GM12878 (cell line): ENCODE results near the gene AK4. TPM values are rescaled to one million over a fixed set of nuclear protein-coding genes. Genes with fewer than 3 reads are reported as not detected.

Source experiments
- ATF7 ChIP-seq: fragments of 450-650 bp; IDR thresholded peaks from 2 replicates; pipeline ENCODE4 v1.6.1; 2016; ENCODE audit warnings: low read depth, mild to moderate bottlenecking
- EZH2 ChIP-seq: IDR thresholded peaks from 2 replicates; pipeline ENCODE4 v1.6.1; 2012; ENCODE audit warnings: low read depth, mild to moderate bottlenecking, control low read depth, inconsistent platforms, low read length, borderline replicate concordance; ENCODE audit not compliant: control insufficient read depth
- FOS ChIP-seq: IDR thresholded peaks from 3 replicates; pipeline ENCODE4 v1.6.1; 2011; ENCODE audit warnings: borderline replicate concordance; ENCODE audit not compliant: insufficient read length; ENCODE audit errors: extremely low read depth
- HCFC1 ChIP-seq: fragments of 150-350 bp; IDR thresholded peaks from 2 replicates; pipeline ENCODE4 v1.6.1; 2014; ENCODE audit warnings: low read length
- HDAC6 ChIP-seq: fragments of 200-600 bp; sonication (generic); IDR thresholded peaks from one replicate; pipeline ENCODE4 v1.8.0; 2017; ENCODE audit warnings: antibody characterized with exemption; ENCODE audit not compliant: unreplicated experiment
- HSF1 ChIP-seq: fragments of 150-350 bp; IDR thresholded peaks from 2 replicates; pipeline ENCODE4 v1.6.1; 2014; ENCODE audit warnings: mild to moderate bottlenecking, low read depth, low read length
- IKZF2 ChIP-seq, 2 experiments: fragments of 450-650 bp; IDR thresholded peaks; 2 replicates each; pipeline ENCODE4 v1.6.1; 2017; ENCODE audit warnings: mild to moderate bottlenecking in 2 of 2, moderate library complexity in 2 of 2
- LARP7 ChIP-seq: fragments of 450-650 bp; IDR thresholded peaks from 2 replicates; pipeline ENCODE4 v1.6.1; 2017; ENCODE audit warnings: mild to moderate bottlenecking
- MAX ChIP-seq: IDR thresholded peaks from 2 replicates; pipeline ENCODE4 v1.6.1; 2012; ENCODE audit warnings: low read depth, low read length, improper control_type of control experiment
- MXI1 ChIP-seq: fragments of 150-350 bp; IDR thresholded peaks from 2 replicates; pipeline ENCODE4 v1.6.1; 2011; ENCODE audit warnings: low read depth, mild to moderate bottlenecking, inconsistent platforms, low read length, improper control_type of control experiment
- MYC ChIP-seq: IDR thresholded peaks from 2 replicates; pipeline ENCODE4 v1.6.1; 2011; ENCODE audit warnings: mild to moderate bottlenecking, low read length, moderate library complexity, inconsistent platforms; ENCODE audit not compliant: insufficient read depth, insufficient replicate concordance, insufficient read length, severe bottlenecking
- RELB ChIP-seq: fragments of 450-650 bp; IDR thresholded peaks from 2 replicates; pipeline ENCODE4 v1.6.1; 2017; ENCODE audit warnings: low read depth, mild to moderate bottlenecking, moderate library complexity
- STAT1 ChIP-seq: fragments of 450-650 bp; conservative IDR thresholded peaks from 2 replicates; pipeline ENCODE4 v1.6.1; 2014; ENCODE audit warnings: antibody characterized with exemption, mild to moderate bottlenecking
- USF2 ChIP-seq: IDR thresholded peaks from 2 replicates; pipeline ENCODE4 v1.6.1; 2011; ENCODE audit warnings: low read depth, low read length, improper control_type of control experiment, borderline replicate concordance
- WRNIP1 ChIP-seq: IDR thresholded peaks from 2 replicates; pipeline ENCODE4 v1.6.1; 2011; ENCODE audit warnings: low read depth, low read length, improper control_type of control experiment, borderline replicate concordance
- ZNF687 ChIP-seq: fragments of 450-650 bp; IDR thresholded peaks from 2 replicates; pipeline ENCODE4 v1.6.1; 2017; ENCODE audit warnings: mild to moderate bottlenecking, moderate library complexity
- polyA plus RNA-seq, 11 experiments: library from polyadenylated mRNA; depleted of rRNA in 4 of 11; unstranded in 6 of 11; stranded (reverse) in 5 of 11; fragments of >200 nt; fragmentation: Nextera tagmentation in 4 of 11; fragmentation: Illumina TruSeq in 1 of 11; extraction: Ambion mirVana in 4 of 11; extraction: Trizol in 1 of 11; gene quantifications; 1 replicate in 1 of 11; 2 replicates in 10 of 11; pipeline versions ENCODE4 v1.2.1 to v1.2.3, GENCODE V29; 2011 to 2016; ENCODE audit warnings: inconsistent platforms in 2 of 11, missing spikeins in 2 of 11, low read depth in 1 of 11
- total RNA-seq, 4 experiments: library from RNA; depleted of rRNA in 3 of 4; stranded (reverse); fragments of >200 nt in 3 of 4; fragmentation: Illumina TruSeq in 1 of 4; extraction: Trizol in 1 of 4; gene quantifications; 2 replicates each; pipeline versions ENCODE4 v1.2.1 to v1.2.3, GENCODE V29; 2013 to 2021

AK4 gene
- total and polyA plus RNA-seq, 10 of the 15 experiments (the other 5 are each of a cell fraction or from before 2014, with no cell fraction given), result 23.9 to 161 (median 49.0) TPM

GRCh38 chr1:65254320-65255034 lies 106.5 kb downstream of the AK4 start (continued):
- TF ChIP-seq ZNF687 (no peak), STAT1 (no peak), LARP7 (peak; percentile 62; the same call in 1 of the 2 replicates), HSF1 (no peak), HCFC1 (no peak), ATF7 (no peak), FOS (no peak), HDAC6 (no peak), EZH2 (no peak), USF2 (no peak), MAX (no peak), MXI1 (no peak), IKZF2 (IDR thresholded peaks at IDR 0.05) (no peak), MYC (no peak), RELB (no peak), WRNIP1 (no peak)
